ENCODE measurements around the gene CATSPERB.
"Not testable (repeated sequence)": the region's sequence is repeated elsewhere in the genome, so short reads cannot be mapped to it uniquely, and the experiment has no call there.

CATSPERB gene

DNA sequence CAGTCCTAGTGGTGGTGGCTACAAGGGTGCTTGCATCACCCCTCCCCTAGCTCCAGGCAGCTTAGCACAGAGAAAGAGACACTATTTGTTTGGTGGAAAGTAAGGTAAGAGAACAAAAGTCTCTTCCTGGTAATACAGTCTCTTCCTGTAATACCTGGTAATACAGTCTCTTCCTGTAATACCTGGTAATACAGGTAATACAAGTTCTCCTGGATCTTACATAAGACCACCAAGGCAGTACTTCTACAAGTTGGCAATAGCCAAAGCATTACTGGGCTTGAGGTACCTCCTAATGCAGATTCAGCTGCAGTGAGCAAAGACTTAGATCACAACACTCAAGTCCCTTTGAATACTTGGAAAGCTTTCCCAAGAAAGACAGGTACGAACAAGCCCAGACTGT, 77.0 kb downstream of the CATSPERB start:
- no peak for DNase-seq

DNA sequence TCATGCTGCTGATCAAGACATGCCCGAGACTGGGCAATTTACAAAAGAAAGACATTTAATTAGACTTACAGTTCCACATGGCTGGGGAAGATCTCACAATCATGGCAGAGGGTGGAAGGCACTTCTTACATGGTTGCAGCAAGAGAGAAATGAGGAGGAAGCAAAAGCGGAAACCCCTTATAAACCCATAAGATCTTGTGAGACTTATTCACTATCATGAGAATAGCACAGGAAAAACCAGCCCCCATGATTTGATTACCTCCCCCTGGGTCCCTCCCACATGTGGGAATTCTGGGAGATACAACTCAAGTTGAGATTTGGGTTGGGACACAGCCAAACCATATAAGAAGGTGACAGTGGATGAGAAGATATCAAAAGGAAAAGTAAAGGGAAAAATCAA, 78.4 kb downstream of the CATSPERB start:
- no peak for DNase-seq

DNA sequence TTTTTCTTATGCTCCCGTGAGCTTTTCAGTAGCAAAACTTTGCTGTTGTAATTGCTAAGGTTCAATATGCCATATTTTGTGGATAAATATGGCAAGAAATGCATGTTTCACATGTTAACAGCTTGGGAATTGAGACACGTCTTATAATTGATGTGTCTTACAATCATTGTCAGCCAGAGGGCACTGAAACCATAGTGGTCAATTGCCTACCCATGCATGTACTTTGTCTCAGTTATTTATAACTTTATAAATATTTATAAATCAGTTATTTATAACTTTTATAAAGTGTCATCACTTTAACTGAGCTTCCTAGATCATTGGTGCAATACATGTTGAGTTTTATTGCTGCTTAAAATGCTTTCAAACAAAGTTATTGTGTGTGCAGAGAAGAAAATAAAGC, 82.0 kb downstream of the CATSPERB start:
- peak; percentile 30 for DNase-seq

DNA sequence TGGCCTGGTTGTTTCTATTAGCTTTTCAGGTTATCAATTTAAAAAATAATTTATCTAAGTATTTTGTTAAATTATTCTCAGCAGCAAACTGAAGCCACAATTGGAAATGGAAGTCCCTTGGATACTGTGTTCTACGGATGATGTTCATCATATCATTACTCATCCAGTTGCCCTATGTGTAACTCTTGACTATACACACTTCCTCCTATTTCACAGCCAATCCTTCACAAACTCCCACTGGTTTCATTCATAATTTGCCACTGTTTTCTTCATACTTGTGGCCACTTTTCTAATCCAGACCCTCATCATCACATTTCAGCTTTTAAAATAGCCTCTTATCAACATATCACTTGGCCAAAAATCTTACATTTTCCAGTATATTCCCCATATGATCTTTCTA, 84.0 kb downstream of the CATSPERB start:
- no peak for DNase-seq

DNA sequence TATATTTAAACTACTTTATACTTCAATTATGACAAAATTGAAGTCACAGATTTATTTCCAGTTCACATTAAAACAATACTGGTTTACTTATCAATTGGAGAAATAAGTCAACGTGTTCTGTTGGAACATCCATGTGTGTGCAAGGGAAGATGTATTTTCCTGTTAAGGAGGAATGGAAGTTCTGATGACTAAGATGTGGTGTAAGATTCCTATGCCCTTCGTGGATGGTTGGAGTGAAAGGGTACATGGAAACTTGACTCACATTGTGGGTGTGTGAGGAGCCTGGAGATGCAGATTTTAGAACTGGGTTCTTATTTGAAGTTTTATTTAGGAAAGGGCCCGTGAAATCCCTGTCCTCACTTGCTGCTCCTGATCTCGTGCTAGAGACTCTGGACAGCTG, 95.3 kb downstream of the CATSPERB start:
- no peak for DNase-seq

DNA sequence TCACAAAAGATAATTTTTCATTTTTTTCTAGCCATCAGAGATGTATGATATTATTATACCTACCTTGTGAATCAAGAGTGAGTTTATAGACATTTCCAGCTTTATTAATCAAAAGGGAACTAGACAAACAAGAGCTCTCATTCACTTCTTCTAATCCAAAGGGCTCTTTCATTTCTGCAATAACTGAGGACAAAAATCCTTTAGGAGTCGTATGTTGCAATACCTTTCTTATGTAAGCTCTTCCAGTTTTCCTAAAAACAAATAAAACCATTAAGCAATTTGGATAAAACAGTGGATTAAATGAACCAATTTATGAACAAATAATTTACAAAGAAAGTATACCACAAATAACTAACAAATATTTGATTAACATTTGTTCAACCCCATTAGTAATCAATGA, 107.1 kb downstream of the CATSPERB start:
- no peak for DNase-seq

DNA sequence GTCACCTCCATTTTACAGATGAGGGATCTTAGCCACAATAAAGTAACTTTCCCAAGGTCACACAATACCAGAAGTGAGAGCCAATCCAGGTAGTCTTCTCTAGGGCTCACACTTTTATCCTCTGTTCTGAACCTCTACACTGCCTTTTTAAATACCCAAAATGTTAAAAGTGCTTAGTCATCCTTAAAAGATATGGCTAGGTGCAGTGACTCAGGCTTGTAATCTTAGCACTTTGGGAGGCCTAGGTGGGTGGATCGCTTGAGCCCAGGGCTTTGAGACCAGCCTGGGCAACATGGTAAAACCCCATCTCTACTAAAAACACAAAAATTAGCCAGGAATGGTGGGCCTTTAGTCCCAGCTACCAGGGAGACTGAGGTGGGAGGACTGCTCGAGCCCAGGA, 117.7 kb downstream of the CATSPERB start:
- DNase-seq = peak; percentile 22

DNA sequence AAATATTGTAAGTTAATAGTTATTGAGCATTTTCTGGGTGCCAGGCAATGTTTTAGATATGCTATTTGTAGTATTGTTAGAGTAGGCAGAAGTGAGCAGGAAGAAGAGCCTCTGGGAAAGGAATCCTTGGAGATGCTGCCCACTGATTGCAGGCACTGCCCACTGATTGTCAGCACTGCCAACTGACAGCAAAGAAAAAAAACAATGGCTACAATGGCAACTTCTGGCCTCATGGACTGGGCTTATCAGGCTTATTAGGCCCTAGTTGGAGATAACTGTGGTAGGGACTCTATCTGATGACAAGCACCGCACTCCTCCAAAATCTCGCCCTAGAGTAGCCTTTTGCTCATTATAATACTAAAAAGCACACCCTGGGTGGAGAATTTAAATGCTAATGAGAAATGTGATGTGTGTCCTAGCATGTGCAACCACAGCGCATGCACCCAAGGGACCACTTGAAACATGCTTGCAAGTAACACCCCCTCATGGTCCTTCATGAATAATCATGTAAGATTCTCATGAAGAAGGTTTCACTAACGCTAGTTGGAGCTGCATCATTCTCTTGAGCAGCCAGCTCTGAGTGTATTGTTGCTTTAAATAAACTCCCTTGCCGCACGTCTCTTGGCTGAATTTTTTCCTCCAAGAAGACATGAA, 118.3 kb downstream of the CATSPERB start:
- no peak for DNase-seq

DNA sequence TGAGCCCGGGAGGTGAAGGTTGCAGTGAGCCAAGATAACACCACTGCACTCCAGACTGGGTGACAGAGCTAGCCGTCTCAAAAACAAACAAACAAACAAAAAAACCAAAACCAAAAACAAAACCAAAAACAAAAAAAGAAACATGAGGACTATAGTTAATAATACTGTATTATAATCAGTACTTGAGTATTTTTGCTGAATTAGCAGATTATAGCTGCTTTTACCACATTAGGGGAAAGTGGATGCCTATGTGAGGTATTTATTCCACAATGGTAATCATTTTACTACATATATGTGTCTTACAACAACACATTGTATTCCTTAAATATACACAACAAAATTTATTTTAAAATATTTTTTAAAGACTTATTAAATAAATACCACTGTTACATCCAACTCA, 120.4 kb downstream of the CATSPERB start:
- DNase-seq = no peak

DNA sequence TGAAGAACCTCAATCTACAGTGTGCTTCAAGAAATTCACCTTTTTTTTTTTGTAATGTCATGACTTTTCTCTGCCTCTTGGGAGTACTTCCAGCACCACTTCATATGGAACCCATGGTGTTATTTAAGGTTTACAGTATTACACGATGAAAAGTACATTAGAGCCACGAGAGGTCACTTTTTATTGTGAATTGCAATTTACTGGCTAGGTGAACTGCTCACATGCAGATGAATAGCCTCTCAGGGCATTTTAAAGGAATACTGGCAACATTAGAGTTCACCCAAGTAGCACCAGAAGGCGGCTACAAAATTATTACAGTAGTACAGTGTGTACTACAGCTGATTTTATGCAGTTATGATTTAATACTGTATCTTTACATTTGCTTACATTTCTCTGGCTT, 122.7 kb downstream of the CATSPERB start:
- no peak for DNase-seq

DNA sequence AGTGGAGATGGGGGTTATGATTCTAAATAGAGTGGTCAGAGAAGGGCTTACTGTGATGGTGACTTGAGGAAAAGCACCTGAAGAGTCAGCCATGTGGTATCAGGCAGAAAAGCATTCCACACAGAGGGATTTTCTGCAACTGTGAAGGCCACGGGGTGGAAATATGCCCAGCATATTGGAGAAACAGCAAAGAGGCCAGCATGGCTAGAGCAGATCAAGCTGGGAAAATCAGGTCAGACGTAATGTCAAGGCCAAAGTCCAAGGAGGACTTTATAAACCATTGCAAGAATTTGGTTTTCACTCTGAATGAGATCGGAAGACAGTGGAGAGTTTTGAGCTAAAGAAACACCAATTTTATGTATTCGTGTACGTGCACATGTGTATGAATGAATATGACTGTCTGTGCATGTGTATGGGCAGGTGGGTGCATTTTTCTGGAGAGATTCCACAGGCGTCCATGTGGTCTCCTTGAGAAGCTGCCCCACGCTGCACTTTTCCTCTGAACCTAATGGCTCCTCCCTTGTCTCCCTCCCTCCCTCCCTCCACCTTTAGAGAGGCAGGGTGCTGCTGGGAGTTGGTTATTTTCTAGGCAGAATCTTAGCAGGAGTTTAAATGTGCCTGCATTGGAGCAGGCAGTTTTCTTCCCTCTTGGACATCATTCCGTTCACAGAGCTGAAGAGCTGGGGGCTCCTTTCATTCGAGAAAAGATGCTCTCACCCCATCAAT, 124.4 kb downstream of the CATSPERB start:
- DNase-seq = no peak

DNA sequence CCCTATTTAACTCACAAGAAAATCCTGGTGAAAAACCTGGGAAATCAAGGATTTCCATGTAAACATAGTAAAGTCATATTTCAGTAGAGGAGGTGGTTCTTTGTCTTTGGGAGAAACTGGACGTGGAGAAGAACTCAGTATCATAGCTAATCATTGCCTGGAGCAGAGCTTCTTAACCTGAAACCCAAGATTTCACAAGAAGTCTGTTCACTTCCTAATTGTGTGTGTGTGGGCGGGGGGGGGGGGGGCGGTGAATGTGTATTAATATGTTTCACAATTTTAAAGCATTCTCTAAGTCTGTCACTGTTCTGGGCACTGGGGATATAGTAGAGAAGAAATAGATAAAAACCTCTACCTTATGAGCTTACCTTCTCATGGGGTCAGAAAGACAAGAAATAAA, 125.0 kb downstream of the CATSPERB start:
- DNase-seq = no peak

DNA sequence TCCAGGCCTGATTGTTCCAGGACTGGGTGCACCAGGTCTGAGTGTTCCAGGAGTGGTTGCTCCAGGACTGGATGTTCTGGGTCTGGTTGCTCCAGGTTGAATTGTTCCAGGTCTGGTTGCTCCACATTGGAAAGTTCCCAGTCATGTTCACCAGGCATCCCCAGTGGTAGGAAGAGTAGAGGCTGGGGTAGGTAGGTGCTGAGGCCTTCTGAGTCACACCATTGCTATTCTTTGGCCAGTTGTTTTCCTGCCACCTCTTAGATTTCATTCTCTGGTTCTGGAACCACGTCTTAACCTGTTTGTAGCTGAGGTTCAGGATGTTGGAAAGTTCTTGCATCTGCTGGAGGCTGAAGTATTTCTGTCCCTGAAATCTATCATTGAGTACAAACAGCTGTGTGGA, 127.3 kb downstream of the CATSPERB start:
- DNase-seq = not testable (repeated sequence)

DNA sequence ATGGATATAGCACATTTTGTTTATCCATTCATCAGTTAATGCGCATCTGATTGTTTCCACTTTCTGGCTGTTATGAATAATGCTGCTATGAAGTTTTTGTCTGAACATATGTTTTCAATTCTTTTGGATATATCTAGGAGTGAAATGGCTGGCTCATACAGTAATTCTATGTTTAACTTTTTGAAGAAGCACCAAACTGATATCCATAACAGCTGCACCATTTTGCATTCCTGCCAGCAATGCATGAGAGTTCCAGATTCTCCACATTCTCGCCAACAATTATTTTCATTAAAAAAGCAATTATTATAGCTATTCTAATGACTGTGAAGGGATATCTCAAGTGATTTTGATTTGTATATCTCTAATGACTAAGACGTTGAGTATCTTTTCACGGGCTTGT, 131.9 kb downstream of the CATSPERB start:
- DNase-seq = no peak

DNA sequence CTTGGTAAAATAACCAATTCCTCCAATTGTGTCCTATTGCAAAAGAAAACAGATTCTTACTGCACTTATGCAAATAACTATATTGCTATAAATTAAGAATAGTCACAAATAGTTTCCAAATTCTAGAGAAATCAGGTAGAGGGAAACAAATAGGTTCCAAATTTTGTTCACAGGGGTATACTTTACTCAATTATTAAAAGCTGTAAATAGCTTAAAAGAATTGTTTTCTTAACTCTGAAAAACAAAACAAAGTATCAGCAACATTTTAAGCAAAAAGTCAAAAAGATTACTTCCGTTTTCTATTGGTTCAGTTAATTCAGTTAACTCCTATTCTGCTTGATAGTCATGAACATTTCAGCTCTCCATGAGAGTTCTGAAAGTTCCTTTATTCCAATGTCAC, 136.2 kb downstream of the CATSPERB start:
- DNase-seq = no peak

DNA sequence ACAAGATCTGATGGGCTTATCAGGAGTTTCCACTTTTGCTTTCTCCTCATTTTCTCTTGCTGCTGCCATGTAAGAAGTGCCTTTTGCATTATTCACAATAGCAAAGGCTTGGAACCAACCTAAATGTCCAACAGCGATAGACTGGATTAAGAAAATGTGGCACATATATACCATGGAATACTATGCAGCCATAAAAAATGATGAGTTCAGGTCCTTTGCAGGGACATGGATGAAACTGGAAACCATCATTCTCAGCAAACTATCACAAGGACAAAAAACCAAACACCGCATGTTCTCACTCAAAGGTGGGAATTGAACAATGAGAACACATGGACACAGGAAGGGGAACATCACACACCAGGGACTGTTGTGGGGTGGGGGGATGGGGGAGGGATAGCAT, 137.9 kb downstream of the CATSPERB start:
- not testable (repeated sequence) for DNase-seq

DNA sequence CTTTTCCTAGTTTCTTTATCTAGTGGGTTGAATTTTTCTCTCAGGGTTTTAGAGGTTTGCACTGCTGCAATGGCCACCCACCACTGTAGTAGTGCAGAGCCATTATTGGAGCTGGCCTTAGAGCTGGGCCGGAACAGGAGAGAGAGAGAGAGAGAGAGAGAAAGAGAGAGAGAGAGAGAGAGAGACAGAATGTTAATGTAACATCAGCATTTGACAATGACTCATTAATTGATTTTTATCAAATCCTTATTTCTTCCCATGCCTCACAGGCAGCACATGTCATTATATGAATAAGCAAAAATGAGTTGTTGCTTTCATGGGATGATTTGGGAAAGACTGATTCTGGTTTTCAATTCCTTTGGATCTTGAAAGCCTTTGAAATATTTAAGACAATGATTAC, 145.5 kb downstream of the CATSPERB start:
- peak; percentile 12 for DNase-seq

DNA sequence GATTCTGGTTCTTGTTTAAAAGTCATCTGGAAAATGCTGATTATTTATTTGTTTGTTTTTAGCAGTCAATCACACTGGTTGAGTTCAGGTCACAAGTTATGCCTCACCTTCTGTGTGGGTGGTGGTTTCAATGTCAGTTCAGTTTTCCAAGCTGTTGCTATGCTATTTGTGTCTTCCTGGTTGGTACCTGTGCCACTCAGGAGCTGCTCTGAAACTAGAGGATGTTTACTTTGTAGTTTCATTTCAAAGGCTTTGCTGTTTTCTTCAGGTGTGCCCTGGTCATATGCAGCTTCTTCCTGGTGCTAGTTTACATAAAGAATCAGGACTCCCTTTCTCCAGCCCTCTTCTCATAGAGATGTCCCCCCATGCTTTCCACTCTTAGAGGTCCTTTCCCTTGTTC, 146.0 kb downstream of the CATSPERB start:
- no peak for DNase-seq

DNA sequence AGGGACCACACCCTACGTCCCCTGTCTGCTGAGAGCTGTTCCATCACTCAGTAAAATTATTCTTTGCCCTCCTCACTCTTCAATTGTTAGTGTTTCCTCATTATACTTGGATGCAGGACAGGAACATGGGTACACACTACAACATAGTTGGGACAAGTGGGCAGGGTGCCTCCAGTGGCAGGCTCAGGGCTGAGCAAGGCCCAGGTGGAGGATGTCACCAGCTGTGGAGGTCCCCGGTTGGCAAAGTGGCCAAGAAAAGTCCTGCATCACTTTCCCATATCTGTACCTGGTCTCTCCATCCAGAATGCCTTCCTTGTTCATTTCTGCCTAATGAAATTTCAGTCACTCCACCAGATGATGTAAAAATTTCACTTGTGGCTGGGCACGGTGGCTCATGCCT, 149.1 kb downstream of the CATSPERB start:
- DNase-seq = no peak

DNA sequence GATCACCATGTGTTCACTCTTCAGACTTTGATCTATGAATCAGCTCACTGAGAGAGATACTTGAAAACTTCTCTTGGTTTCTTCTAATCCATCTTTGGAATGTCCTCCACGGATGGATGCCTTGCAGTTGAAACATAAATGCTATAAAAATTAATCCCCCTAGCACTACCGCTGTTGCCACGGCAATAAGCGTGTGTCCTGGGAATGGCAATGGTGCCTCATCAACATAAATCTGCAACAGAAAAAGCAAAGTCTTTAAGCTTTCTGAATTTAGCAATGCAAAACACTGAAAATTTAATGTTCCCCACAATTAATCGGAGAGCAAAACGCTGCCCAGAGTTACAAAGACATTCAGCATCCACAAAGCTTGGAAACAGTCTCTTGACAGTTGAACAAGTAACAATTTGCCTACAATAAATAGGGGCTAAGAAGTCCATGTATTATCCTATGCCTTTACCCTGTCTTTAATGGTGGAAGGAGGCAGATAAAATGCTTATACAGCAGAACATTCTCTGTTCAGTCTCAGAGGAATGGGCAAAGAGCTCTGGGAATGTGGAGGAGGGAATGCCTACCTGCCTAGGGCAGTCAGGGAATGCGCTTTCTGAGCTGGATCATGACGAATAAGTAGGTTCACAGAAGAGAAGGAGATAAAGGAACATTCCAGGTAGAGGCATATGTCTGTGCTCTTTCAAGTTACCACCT, 150.9 kb downstream of the CATSPERB start:
- no peak for DNase-seq

DNA sequence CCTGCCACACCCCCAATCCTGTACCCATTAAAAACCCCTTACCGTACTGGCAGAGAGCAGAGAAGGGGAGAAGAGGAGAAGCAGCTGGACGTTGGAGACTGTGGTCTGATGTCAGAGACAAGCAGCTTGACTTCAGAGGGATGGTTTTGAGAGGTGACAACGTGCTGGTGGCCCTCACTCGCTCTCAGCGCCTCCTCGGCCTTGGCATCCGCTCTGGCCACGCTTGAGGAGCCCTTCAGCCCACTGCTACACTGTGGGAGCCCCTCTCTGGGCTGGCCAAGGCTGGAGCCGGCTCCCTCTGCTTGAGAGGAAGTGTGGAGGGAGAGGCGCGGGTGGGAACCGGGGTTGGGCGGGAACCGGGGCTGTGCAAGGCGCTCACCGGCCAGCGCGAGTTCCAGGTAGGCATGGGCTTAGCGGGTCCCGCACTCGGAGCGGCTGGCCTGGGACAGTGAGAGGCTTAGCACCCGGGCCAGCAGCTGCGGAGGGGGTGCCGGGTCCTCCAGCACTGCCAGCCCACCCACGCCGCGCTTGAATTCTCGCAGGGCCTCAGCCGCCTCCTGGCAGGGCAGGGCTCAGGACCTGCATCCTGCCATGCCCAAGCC, 154.2 kb downstream of the CATSPERB start:
- DNase-seq = no peak

DNA sequence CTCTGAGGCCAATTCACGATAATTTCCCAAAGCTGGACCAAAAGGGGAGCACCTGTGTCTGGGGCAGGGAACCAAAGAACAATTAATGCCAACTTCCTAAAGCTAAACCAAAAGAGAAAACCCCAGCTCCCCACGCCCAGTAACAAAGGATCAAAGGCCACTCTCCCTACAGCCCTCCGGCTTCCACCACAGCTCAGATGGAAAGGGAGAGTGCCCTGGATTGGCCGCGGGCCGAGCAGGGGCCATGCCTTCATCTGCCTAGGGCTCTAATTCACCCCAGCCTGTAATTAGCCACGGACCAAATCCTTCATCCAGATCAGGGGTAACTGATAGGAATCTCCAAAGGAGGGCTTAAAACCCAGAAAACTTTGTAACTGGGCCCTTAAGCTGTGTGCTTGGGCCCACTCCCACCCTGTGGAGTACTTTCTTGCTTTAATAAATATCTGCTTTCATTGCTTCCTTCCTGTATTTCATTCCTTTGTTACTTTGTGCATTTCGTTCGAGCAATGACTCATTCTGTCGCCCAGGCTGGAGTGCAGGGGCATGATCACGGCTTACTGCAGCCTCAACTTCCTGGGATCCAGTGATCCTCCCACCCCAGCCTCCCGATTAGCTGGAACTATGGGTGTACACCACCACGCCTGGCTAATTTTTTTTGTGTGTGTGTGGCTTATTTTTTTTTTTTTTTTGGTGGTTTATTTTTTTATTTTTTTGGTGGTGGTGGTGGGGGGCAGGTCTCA, 156.2 kb downstream of the CATSPERB start:
- DNase-seq = peak; percentile 6

All from fibroblast of skin of right biceps (primary cell).